HG03565 (cell line): ENCODE results near the gene SH3BP5.

Experiments used
- ATAC-seq: cut with Tn5 transposase; IDR thresholded peaks from one replicate; pipeline ENCODE4 v1.9.1; 2021; ENCODE audit warnings: mild to moderate bottlenecking, moderate library complexity; ENCODE audit not compliant: unreplicated experiment

Gene SH3BP5

DNA sequence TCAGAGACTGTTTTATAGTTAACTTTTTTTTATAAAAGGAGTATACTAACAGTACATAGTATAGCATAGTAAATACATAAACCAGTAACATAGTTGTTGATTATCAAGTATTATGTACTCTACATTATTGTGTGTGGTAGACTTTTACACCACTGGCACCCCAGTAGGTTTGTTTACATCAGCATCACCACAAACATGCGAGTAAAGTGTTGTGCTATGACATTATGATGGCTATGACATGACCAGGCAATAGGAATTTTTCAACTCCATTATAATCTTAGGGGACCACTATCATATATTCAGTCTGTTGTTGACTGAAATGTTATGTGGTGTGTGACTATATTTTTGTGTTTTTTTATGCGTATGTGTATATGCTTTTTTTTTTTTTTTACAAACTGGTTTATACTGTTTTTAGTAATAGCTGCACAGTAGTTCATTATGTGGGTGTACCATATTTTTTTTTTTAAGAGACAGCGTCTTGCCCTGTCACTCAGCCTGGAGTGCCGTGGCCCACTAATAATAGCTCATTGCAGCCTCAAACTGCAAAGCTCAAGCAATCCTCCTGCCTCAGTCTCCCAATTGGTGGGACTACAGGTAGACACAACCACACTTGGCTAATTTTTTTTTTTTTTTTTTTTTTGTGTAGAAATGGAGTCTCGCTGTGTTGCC is 124.4 kb downstream of the SH3BP5 start:
- no peak for ATAC-seq

GRCh38 chr3:15206662-15207576 is 125.5 kb downstream of the SH3BP5 start:
- peak; percentile 21 for ATAC-seq

GRCh38 chr3:15205934-15206661 is 126.3 kb downstream of the SH3BP5 start, which contains the start of gene CAPN7:
Gene CAPN7, plus strand, starts transcription at chr3:15206246. Its CDS starts 250 bp downstream, at chr3:15206496.
- ATAC-seq: peak; percentile 75

- no peak for ATAC-seq
Observed at GRCh38 chr3:15205482-15205933, 126.9 kb downstream of the SH3BP5 start.
